GM23248 (cell line): ENCODE results near the gene OCSTAMP. TPM values are rescaled to one million over a fixed set of nuclear protein-coding genes. Genes with fewer than 3 reads are reported as not detected.
A peak's percentile ranks its signal among the peaks of the same experiment; 100 is the strongest.

Source experiments
- DNase-seq: peaks from one replicate; pipeline ENCODE4 v3.0.0-alpha.2; 2015
- H2AFZ ChIP-seq: fragments of 200-600 bp; sonication (generic); 2 replicates; pipeline ENCODE4 v1.6.1; 2016; ENCODE audit warnings: antibody characterized with exemption
- H3F3A ChIP-seq: fragments of 200-600 bp; sonication (generic); 2 replicates; pipeline ENCODE4 v1.6.1; 2016; ENCODE audit warnings: mild to moderate bottlenecking, antibody characterized with exemption, mixed run types; ENCODE audit not compliant: insufficient read depth
- H3K27ac ChIP-seq: fragments of 200-600 bp; sonication (generic); 2 replicates; pipeline ENCODE4 v1.5.1; 2016; ENCODE audit warnings: mild to moderate bottlenecking
- H3K27me3 ChIP-seq: fragments of 200-600 bp; sonication (generic); replicated peaks from 2 replicates; pipeline ENCODE4 v1.6.1; 2016; ENCODE audit warnings: mild to moderate bottlenecking; ENCODE audit not compliant: insufficient read depth
- H3K36me3 ChIP-seq: fragments of 200-600 bp; sonication (generic); 2 replicates; pipeline ENCODE4 v1.6.1; 2016; ENCODE audit warnings: low read depth, mild to moderate bottlenecking
- H3K4me1 ChIP-seq: fragments of 200-600 bp; sonication (generic); 2 replicates; pipeline ENCODE4 v1.6.1; 2016; ENCODE audit warnings: mild to moderate bottlenecking; ENCODE audit not compliant: insufficient read depth
- H3K4me2 ChIP-seq: fragments of 200-600 bp; sonication (generic); one replicate; pipeline ENCODE4 v1.6.1; 2016; ENCODE audit warnings: mild to moderate bottlenecking; ENCODE audit not compliant: unreplicated experiment
- H3K4me3 ChIP-seq: fragments of 200-600 bp; sonication (generic); 2 replicates; pipeline ENCODE4 v1.5.1; 2016; ENCODE audit warnings: mild to moderate bottlenecking
- H3K79me2 ChIP-seq: fragments of 200-600 bp; sonication (generic); 2 replicates; pipeline ENCODE4 v1.6.1; 2016; ENCODE audit warnings: mild to moderate bottlenecking; ENCODE audit not compliant: insufficient read depth
- H3K9ac ChIP-seq: fragments of 200-600 bp; sonication (generic); 2 replicates; pipeline ENCODE4 v1.6.1; 2016; ENCODE audit warnings: mild to moderate bottlenecking
- H3K9me2 ChIP-seq: fragments of 200-600 bp; sonication (generic); 2 replicates; pipeline ENCODE4 v1.6.1; 2016; ENCODE audit warnings: mixed run types, mild to moderate bottlenecking, moderate library complexity; ENCODE audit not compliant: insufficient read depth
- H3K9me3 ChIP-seq: fragments of 200-600 bp; sonication (generic); one replicate; pipeline ENCODE4 v1.6.1; 2017; ENCODE audit warnings: low read depth
- H4K20me1 ChIP-seq: fragments of 200-600 bp; sonication (generic); 2 replicates; pipeline ENCODE4 v1.6.0; 2016; ENCODE audit not compliant: insufficient read depth
- EZH2 ChIP-seq: fragments of 200-600 bp; sonication (generic); IDR thresholded peaks from 2 replicates; pipeline ENCODE4 v1.6.1; 2018; ENCODE audit warnings: antibody characterized with exemption, mild to moderate bottlenecking; ENCODE audit not compliant: insufficient read depth, poor library complexity, severe bottlenecking
- EZH2phosphoT487 ChIP-seq: fragments of 200-600 bp; sonication (generic); IDR thresholded peaks from 2 replicates; pipeline ENCODE4 v1.6.1; 2018; ENCODE audit warnings: antibody characterized with exemption, moderate library complexity, mild to moderate bottlenecking, low read depth; ENCODE audit not compliant: insufficient read depth
- WGBS, 2 experiments: methylation state at CpG; one replicate each; pipeline ENCODE4 v1.1.6; 2015 to 2017; ENCODE audit warnings: low lambda C conversion rate in 2 of 2, low coverage in 1 of 2; ENCODE audit errors: missing lambda C conversion rate in 2 of 2; 5-methylcytosine and 5-hydroxymethylcytosine counted together
- in situ Hi-C: fragments of 300-500 bp; cut with MboI; formaldehyde crosslinking; loops from 2 replicates; pipeline ENCODE4 v1.15.0; 2020
- polyA plus RNA-seq: library from polyadenylated mRNA; unstranded; fragments of >200 nt; fragmentation: Nextera tagmentation; extraction: Ambion mirVana; gene quantifications from 2 replicates; pipeline ENCODE4 v1.2.1, GENCODE V29; 2016
- total RNA-seq: library from RNA; depleted of rRNA; stranded (reverse); fragments of >200 nt; shearing (Covaris generic); gene quantifications from 2 replicates; pipeline ENCODE4 v1.2.3, GENCODE V29; 2014

The OCSTAMP gene
- total and polyA plus RNA-seq, 2 experiments from 2014 or later, result not detected

DNA sequence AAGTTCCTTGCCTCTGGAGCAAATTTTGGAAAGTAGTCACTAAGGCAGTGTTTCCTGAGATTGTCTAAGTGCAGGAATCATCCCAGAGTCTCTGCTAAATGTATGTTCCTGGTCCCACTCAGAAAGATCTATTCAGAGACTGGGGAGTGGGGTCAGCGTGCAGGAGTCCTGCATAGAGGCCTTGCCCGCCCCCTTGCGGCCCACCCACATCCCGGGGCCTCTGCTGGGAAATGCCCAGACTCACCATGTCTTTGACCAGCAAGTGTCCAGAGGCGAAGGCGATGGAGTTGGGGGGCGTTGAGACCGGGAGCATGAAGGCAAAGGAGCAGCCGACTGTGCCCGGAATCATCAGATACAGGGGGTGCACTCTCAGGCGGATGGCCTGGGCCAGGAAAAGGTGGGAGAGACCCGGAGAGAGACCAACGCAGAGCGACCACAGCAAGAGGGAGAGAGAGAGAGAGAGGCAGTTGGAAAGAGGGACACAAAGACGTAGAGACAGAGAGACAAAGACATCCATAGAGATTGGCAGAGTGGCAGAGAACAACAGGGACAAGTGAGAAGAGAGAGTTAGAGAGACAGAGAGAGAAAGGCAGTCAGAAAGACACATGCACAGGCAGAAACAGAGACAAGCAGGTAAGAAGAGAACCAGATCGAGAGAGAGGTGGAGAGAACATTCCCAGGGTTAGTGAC lies 12.9 kb upstream of the OCSTAMP start:
- peaks cover 5% of the 10 kb centered on the region; the same call in 1 of the 2 replicates for H3F3A ChIP-seq
- H3K9me2 ChIP-seq, result no peaks in the 10 kb centered on the region
- DNase-seq, result no peak
- no peak for TF ChIP-seq EZH2
- TF ChIP-seq EZH2phosphoT487, result no peak
- H3K9me3 ChIP-seq, result no peaks in the 10 kb centered on the region
- no peaks in the 10 kb centered on the region for H4K20me1 ChIP-seq
- no peak overlapping the region for H3K27ac ChIP-seq
- H3K4me2 ChIP-seq, result peak overlapping the region; percentile 91
- whole genome bisulfite sequencing, 2 experiments, result 91% methylated on average over 13 to 16 of the region's 16 CpGs
- H3K36me3 ChIP-seq, result no peaks in the 10 kb centered on the region
- peak overlapping the region; percentile 68 for H3K4me3 ChIP-seq
- no peaks in the 10 kb centered on the region for H3K27me3 ChIP-seq
- H3K79me2 ChIP-seq, result no peaks in the 10 kb centered on the region
- 0 out of 2 replicates have a peak, but pooled peaks cover under 1% of the 10 kb centered on the region for H3K4me1 ChIP-seq
- in situ Hi-C loops, result no loop called here
- H3K9ac ChIP-seq, result peak overlapping the region; percentile 46
- H2AFZ ChIP-seq, result peak overlapping the region; percentile 92

DNA sequence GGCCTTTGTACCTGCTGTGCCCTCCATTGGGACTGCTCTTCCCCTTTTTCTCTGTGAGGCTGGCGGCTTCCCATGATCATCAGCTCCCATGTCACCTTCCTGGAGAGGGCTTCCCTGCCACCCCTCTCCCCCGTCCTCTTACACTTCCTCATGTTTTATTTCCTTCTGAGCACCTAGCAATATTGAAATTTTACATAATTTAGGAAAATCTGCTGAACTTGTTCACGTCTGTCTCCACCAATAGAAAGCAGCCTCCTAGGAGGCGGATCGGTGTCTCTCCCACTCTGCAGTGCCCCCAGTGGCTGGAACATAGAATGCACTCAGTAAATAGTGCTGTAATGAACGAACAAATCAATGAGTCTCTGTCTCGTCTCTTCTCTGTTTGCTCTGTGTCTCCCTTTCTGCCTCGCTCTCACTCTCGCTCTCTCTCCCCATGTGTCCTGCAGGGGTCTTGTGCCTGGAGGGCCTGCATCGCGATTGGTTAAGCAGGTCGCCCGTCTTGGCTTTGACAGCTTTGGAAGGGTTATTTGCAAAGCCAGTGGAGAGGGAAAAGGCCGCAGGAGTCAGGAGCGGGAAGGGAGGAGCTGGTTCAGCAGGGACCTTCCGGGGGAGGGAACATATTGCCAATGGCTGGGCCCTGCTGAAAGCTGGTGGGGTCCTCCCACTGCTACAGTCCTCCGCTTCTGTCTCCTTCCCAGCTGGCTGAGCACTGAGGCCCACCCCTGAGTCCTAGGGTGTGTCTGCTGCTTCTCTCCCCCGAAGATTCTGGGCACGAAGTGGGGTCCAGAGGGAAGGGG lies 12.1 kb upstream of the OCSTAMP start:
- Histone ChIP-seq H3K36me3 (no peaks in the 10 kb centered on the region), H3K9me3 (no peaks in the 10 kb centered on the region), H3K4me1 (peaks cover 7% of the 10 kb centered on the region), H3K4me2 (peak overlapping the region; percentile 91), H3K79me2 (no peaks in the 10 kb centered on the region), H3F3A (peaks cover 12% of the 10 kb centered on the region), H3K27me3 (no peaks in the 10 kb centered on the region), H3K9me2 (no peaks in the 10 kb centered on the region), H4K20me1 (no peaks in the 10 kb centered on the region), H3K9ac (peak overlapping the region; percentile 46), H3K27ac (no peak overlapping the region), H2AFZ (peak overlapping the region; percentile 92), H3K4me3 (peak overlapping the region; percentile 68)
- DNase-seq, result peak; percentile 75
- WGBS, 2 experiments, result 3 to 4% methylated on average over 19 of the region's 19 CpGs
- in situ Hi-C loops, result no loop called here
- no peak for TF ChIP-seq EZH2phosphoT487
- TF ChIP-seq EZH2, result no peak

DNA sequence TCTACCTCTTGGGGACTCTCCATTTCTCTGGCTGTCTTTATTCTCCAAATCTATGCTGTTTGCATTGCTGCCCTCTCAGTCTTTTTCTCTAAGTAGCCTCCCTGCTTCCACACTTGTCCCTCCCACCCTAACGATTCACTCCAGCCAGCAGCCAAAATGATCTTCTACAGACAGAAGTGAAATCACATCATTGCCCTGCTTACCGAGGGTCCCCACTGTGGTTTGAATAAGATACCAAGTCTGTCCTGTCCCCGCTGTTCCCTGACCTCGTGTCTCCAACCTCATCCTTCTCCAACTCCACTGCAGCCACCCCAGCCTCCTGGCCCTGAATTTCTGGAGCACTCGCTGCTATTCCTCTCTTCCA lies 11.5 kb upstream of the OCSTAMP start:
- Histone ChIP-seq H3K4me3 (peak overlapping the region; percentile 68), H4K20me1 (no peaks in the 10 kb centered on the region), H3K27ac (no peak overlapping the region), H3K27me3 (no peaks in the 10 kb centered on the region), H3K4me1 (peaks cover 9% of the 10 kb centered on the region), H3K9ac (no peak overlapping the region), H3K36me3 (no peaks in the 10 kb centered on the region), H2AFZ (peak overlapping the region; percentile 92), H3F3A (peaks cover 16% of the 10 kb centered on the region), H3K79me2 (no peaks in the 10 kb centered on the region), H3K9me2 (no peaks in the 10 kb centered on the region), H3K4me2 (peak overlapping the region; percentile 91), H3K9me3 (no peaks in the 10 kb centered on the region)
- no peak for DNase-seq
- in situ Hi-C loops, result no loop called here
- TF ChIP-seq EZH2phosphoT487 (no peak), EZH2 (no peak)
- 41 to 43% methylated on average over 5 of the region's 5 CpGs for WGBS, 2 experiments

DNA sequence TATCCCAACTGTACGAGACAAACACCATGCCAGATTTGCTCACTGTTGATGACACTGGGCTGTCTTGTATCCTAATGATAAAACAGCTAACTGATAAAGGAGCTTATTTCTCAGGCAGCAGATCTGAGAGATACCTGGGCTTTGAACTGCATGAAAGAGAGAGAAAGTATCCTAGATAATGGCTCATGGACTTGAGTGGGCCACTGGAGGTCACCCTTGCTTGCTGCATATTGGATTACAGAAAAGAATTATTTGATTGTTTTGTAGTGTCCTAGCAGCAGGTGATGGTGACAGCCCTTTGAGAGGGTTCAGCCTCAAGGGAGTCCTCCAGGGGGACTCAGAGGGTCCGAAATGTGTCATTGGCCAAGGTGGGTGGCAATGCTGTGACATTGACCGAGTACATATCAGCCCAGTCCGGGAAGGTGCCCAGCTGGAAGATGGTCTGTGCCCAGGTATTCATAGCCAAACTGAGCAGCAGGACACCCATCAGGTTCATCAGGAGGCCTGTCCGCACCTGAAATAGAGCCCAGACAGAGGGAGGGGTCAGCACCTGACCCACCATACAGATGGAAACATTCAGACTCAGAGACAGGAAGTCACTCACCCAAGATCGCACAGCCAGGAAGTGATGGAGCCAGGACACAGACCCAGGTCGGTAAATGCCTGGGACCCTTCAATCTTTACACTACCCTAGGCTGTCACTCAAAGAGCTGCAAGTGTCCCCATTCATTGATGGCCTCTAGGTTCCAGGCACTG lies 9.4 kb upstream of the OCSTAMP start:
- Histone ChIP-seq H3F3A (peaks cover 16% of the 10 kb centered on the region), H3K27ac (no peak overlapping the region), H3K4me3 (no peak overlapping the region), H3K4me1 (peaks cover 9% of the 10 kb centered on the region), H3K9ac (no peak overlapping the region), H3K4me2 (no peak overlapping the region), H3K27me3 (no peaks in the 10 kb centered on the region), H3K9me3 (no peaks in the 10 kb centered on the region), H3K36me3 (no peaks in the 10 kb centered on the region), H2AFZ (no peak overlapping the region), H3K79me2 (no peaks in the 10 kb centered on the region), H4K20me1 (no peaks in the 10 kb centered on the region), H3K9me2 (no peaks in the 10 kb centered on the region)
- WGBS, 2 experiments, result 76 to 85% methylated on average over 7 of the region's 7 CpGs
- TF ChIP-seq EZH2, result no peak
- no peak for TF ChIP-seq EZH2phosphoT487
- no peak for DNase-seq
- in situ Hi-C loops, result no loop called here
